OCI-LY7 (cell line): ENCODE results near the gene SLC7A11. TPM values are rescaled to one million over a fixed set of nuclear protein-coding genes. Genes with fewer than 3 reads are reported as not detected.

Source experiments
- BruUV-seq: library from RNA; stranded (reverse); fragments of 400-500 nt; replicated peaks from 2 replicates; lab custom pipeline; 2021; lab: Mats Ljungman, UMichigan
- CTCF ChIA-PET: fragments of 300-600 bp; sonication (Branson Sonifier 250); formaldehyde crosslinking; loops from one replicate; lab custom pipeline; 2022; ENCODE audit warnings: antibody characterized with exemption; ENCODE audit not compliant: unreplicated experiment; lab: Charles Lee
- POLR2A ChIA-PET: fragments of 300-600 bp; sonication (Branson Sonifier 250); formaldehyde crosslinking; loops from one replicate; lab custom pipeline; 2022; ENCODE audit warnings: antibody characterized with exemption; lab: Charles Lee
- DNase-seq: peaks from one replicate; pipeline ENCODE4 v3.0.0-alpha.2; 2015; ENCODE audit warnings: low spot score
- H2AFZ ChIP-seq: fragments of 200-600 bp; sonication (generic), shearing (Covaris generic); 2 replicates; pipeline ENCODE4 v1.6.1; 2014; ENCODE audit warnings: mild to moderate bottlenecking, antibody characterized with exemption, low read length, moderate library complexity
- H3K27ac ChIP-seq: fragments of 200-600 bp; sonication (generic); 2 replicates; pipeline ENCODE4 v1.5.1; 2014; ENCODE audit warnings: mixed run types, low read depth, mild to moderate bottlenecking, moderate library complexity, low read length, inconsistent platforms; ENCODE audit not compliant: poor library complexity, severe bottlenecking
- H3K36me3 ChIP-seq: fragments of 200-600 bp; sonication (generic); 2 replicates; pipeline ENCODE4 v1.6.1; 2014; ENCODE audit warnings: mild to moderate bottlenecking, antibody characterized with exemption, low read length, moderate library complexity, mixed read lengths; ENCODE audit not compliant: insufficient read depth
- H3K4me1 ChIP-seq: fragments of 200-600 bp; sonication (generic); 2 replicates; pipeline ENCODE4 v1.5.1; 2014; ENCODE audit warnings: mild to moderate bottlenecking, low read length; ENCODE audit not compliant: insufficient read depth, poor library complexity, severe bottlenecking
- H3K4me2 ChIP-seq: fragments of 200-600 bp; sonication (generic); 2 replicates; pipeline ENCODE4 v1.6.1; 2014; ENCODE audit warnings: mild to moderate bottlenecking, low read length
- H3K4me3 ChIP-seq: fragments of 200-600 bp; sonication (generic); 2 replicates; pipeline ENCODE4 v1.5.1; 2014; ENCODE audit warnings: mild to moderate bottlenecking, low read depth, low read length; ENCODE audit not compliant: poor library complexity, severe bottlenecking
- H3K79me2 ChIP-seq: fragments of 200-600 bp; sonication (generic); 2 replicates; pipeline ENCODE4 v1.6.1; 2016; ENCODE audit warnings: low read depth, mild to moderate bottlenecking, low read length, moderate library complexity, mixed read lengths; ENCODE audit not compliant: insufficient read depth
- H3K9me2 ChIP-seq: fragments of 200-600 bp; sonication (generic); 2 replicates; pipeline ENCODE4 v1.6.1; 2016; ENCODE audit warnings: mild to moderate bottlenecking, low read length, mixed read lengths; ENCODE audit not compliant: insufficient read depth
- H3K9me3 ChIP-seq: fragments of 200-600 bp; sonication (generic); 2 replicates; pipeline ENCODE4 v1.6.1; 2014; ENCODE audit warnings: mild to moderate bottlenecking, mixed run types, low read length, mixed read lengths
- H4K20me1 ChIP-seq: fragments of 200-600 bp; sonication (generic); 2 replicates; pipeline ENCODE4 v1.6.1; 2014; ENCODE audit warnings: mild to moderate bottlenecking, antibody characterized with exemption, low read length, moderate library complexity, mixed read lengths; ENCODE audit not compliant: insufficient read depth
- EZH2phosphoT487 ChIP-seq: fragments of 200-600 bp; sonication (generic); IDR thresholded peaks from 2 replicates; pipeline ENCODE4 v1.6.1; 2018; ENCODE audit warnings: low read depth, borderline replicate concordance, mild to moderate bottlenecking, mixed run types, antibody characterized with exemption, low read length, moderate library complexity, mixed read lengths
- intact Hi-C: fragments of 100-400 bp; cut with micrococcal nuclease; formaldehyde crosslinking; loops from one replicate; pipeline ENCODE4 v1.10.0; 2022; ENCODE audit not compliant: unreplicated experiment
- total RNA-seq, 2 experiments: library from RNA; depleted of rRNA in 1 of 2; stranded (reverse); fragments of >200 nt in 1 of 2; shearing (Covaris generic) in 1 of 2; gene quantifications; 2 replicates each; pipeline ENCODE4 v1.2.3, GENCODE V29; 2014 to 2022
- TF ChIP-seq, protein P1 (sequence below): fragments of 200-600 bp; sonication (generic); conservative IDR thresholded peaks from 2 replicates; pipeline ENCODE4 v1.5.1; 2014; ENCODE audit warnings: mild to moderate bottlenecking, antibody characterized with exemption, low read length, moderate library complexity, mixed read lengths

SLC7A11 gene
- total RNA-seq, 2 experiments from 2014 or later = 5.7 to 16.7 TPM

DNA sequence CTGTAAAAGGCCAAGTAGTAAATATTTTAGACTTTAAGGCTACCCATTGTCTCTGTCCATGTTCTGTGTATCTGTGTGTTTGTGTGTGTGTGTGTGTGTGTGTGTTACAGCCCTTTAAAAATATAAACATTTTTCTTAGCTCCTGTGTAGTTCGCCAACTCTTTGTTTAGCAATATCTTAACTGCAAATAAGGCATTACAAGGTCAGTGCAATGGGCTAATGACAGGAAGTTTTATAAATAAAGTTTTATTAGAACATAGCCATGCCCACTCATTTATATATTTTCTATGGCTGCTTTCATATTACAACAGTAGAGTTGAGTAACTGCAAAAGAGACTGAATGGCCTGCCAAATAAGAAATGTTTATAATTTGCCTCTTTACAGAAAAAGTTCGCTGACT is 5.9 kb upstream of the SLC7A11 start:
- Histone ChIP-seq H3K4me2 (no peak overlapping the region), H3K9me2 (no peaks in the 10 kb centered on the region), H2AFZ (peak overlapping the region; percentile 80), H3K36me3 (no peaks in the 10 kb centered on the region), H3K4me1 (peaks cover 5% of the 10 kb centered on the region), H3K4me3 (no peak overlapping the region), H3K79me2 (no peaks in the 10 kb centered on the region), H3K27ac (no peak overlapping the region), H4K20me1 (no peaks in the 10 kb centered on the region), H3K9me3 (0 out of 2 replicates have a peak, but pooled peaks cover 6% of the 10 kb centered on the region)
- BruUV-seq = no TSS peak
- DNase-seq = no peak
- CTCF ChIA-PET = no interaction called here
- intact Hi-C loops = loop anchor here (10.0 kb wide), 2 partner anchors 213 to 1207 kb away; partner anchors contain the start of gene RAB33B
- TF ChIP-seq, protein P1, sequence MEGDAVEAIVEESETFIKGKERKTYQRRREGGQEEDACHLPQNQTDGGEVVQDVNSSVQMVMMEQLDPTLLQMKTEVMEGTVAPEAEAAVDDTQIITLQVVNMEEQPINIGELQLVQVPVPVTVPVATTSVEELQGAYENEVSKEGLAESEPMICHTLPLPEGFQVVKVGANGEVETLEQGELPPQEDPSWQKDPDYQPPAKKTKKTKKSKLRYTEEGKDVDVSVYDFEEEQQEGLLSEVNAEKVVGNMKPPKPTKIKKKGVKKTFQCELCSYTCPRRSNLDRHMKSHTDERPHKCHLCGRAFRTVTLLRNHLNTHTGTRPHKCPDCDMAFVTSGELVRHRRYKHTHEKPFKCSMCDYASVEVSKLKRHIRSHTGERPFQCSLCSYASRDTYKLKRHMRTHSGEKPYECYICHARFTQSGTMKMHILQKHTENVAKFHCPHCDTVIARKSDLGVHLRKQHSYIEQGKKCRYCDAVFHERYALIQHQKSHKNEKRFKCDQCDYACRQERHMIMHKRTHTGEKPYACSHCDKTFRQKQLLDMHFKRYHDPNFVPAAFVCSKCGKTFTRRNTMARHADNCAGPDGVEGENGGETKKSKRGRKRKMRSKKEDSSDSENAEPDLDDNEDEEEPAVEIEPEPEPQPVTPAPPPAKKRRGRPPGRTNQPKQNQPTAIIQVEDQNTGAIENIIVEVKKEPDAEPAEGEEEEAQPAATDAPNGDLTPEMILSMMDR = no peak
- TF ChIP-seq EZH2phosphoT487 = no peak
- POLR2A ChIA-PET = interaction anchor here (1.1 to 1.2 kb wide), 2 partner anchors 17 to 58 kb away, joined by 3 read pairs; no protein-coding TSS in a partner anchor

DNA sequence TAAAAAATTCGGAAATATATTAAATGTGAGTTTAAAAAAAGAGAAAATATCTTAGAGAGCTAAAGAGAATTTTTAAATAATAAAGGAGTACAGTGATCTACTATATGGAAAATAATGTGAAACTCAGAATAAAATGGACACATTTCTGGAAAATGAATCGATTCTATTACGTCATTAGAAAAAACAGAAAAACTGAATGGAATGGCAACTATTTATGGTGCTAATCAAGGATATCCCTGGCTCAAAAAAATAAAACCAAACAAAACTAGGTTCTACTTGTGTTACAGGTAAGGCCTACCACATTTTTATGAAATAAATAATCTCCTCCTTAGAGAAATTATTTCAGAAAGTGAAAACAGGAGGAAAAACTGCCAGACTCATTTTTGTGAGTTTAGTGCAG is 5.5 kb upstream of the SLC7A11 start:
- CTCF ChIA-PET = no interaction called here
- Histone ChIP-seq H3K9me3 (0 out of 2 replicates have a peak, but pooled peaks cover 6% of the 10 kb centered on the region), H3K4me3 (no peak overlapping the region), H3K27ac (no peak overlapping the region), H3K4me2 (no peak overlapping the region), H4K20me1 (no peaks in the 10 kb centered on the region), H3K36me3 (no peaks in the 10 kb centered on the region), H2AFZ (peak overlapping the region; percentile 80), H3K79me2 (no peaks in the 10 kb centered on the region), H3K4me1 (peaks cover 9% of the 10 kb centered on the region), H3K9me2 (no peaks in the 10 kb centered on the region)
- POLR2A ChIA-PET = interaction anchor here (0.7 to 1.2 kb wide), 9 partner anchors 16 to 882 kb away, joined by 3 to 7 read pairs (median 5); no protein-coding TSS in a partner anchor
- intact Hi-C loops = loop anchor here (10.0 kb wide), 2 partner anchors 213 to 1207 kb away; partner anchors contain the start of gene RAB33B
- BruUV-seq = no TSS peak
- no peak for TF ChIP-seq EZH2phosphoT487
- TF ChIP-seq, protein P1 = no peak
- no peak for DNase-seq

DNA sequence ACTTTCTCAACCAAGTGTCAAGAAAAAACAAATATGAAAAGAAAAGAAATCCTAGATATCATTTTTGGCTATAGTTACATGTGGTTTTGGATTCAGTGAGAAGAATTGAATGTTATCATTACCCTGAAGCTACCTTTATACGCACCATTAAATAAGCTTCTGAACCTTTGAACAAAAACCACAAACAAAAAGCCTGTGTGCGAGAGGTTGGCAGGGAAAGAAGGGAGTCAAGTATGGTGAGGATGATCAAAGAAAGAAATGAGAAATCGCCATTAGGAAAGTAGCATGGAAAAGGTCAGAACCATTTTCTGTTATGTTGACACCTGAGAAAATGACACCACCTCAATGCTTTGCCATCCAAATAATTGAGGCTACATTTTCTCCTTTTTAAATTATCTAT is 1.2 kb upstream of the SLC7A11 start:
- CTCF ChIA-PET = interaction anchor here (0.8 kb wide), 1 partner anchor 53 kb away, joined by 3 read pairs; no protein-coding TSS in a partner anchor

More for the DNA sequence above, 1.2 kb upstream of the SLC7A11 start:
- no peak overlapping the region for H3K4me3 ChIP-seq
- no TSS peak for BruUV-seq
- H3K4me2 ChIP-seq = peak overlapping the region; percentile 31; the same call in 1 of the 2 replicates
- intact Hi-C loops = loop anchor here (2.0 to 10.0 kb wide), 3 partner anchors 21 to 1211 kb away; partner anchors contain the start of gene RAB33B
- no peak overlapping the region for H3K27ac ChIP-seq
- 0 out of 2 replicates have a peak, but pooled peaks cover 2% of the 10 kb centered on the region for H3K9me3 ChIP-seq
- no peaks in the 10 kb centered on the region for H4K20me1 ChIP-seq
- POLR2A ChIA-PET = interaction anchor here (0.6 to 4.6 kb wide), 14 partner anchors 7 to 370 kb away, joined by 3 to 46 read pairs (median 3); no protein-coding TSS in a partner anchor
- TF ChIP-seq, protein P1 = no peak
- TF ChIP-seq EZH2phosphoT487 = no peak
- H3K79me2 ChIP-seq = peaks cover 36% of the 10 kb centered on the region
- H2AFZ ChIP-seq = peak overlapping the region; percentile 98
- H3K9me2 ChIP-seq = no peaks in the 10 kb centered on the region
- peaks cover 22% of the 10 kb centered on the region for H3K4me1 ChIP-seq
- H3K36me3 ChIP-seq = no peaks in the 10 kb centered on the region; the same call in 1 of the 2 replicates
- no peak for DNase-seq
